Upper lobe of left lung (tissue), 4 donors: ENCODE data around the gene S100A2.

Experiments used
- CTCF ChIP-seq, 6 experiments: fragments of 450-650 bp in 4 of 6; fragments of 200-600 bp in 2 of 6; sonication (generic) in 2 of 6; IDR thresholded peaks; one replicate each; pipeline ENCODE4 v1.5.1; 2016 to 2019; ENCODE audit warnings: antibody characterized with exemption in 6 of 6
- EP300 ChIP-seq, 4 donors: sonication (generic); formaldehyde crosslinking; IDR thresholded peaks; one replicate each; pipeline ENCODE4 v1.5.1; 2017; ENCODE audit warnings: antibody characterized with exemption in 4 of 4, control low read depth in 2 of 4

GRCh38 chr1:153543736-153544135, 21.9 kb downstream of the S100A2 start:
- TF ChIP-seq CTCF (IDR thresholded peaks at IDR 0.05) (no peak), EP300 (IDR thresholded peaks at IDR 0.05) (no peak)
